ENCODE results near the gene NRCAM.
A peak's percentile ranks its signal among the peaks of the same experiment; 100 is the strongest.

Gene NRCAM

GRCh38 chr7:108423089-108423989, 32.9 kb downstream of the NRCAM start:
- DNase-seq = no peak

- no peak for DNase-seq
Measured at GRCh38 chr7:108421720-108422331, 34.4 kb downstream of the NRCAM start.

- DNase-seq = no peak
Measured at GRCh38 chr7:108419961-108420908, 36.0 kb downstream of the NRCAM start.

GRCh38 chr7:108418946-108419345, 37.3 kb downstream of the NRCAM start:
- no peak for DNase-seq

GRCh38 chr7:108417926-108418325, 38.3 kb downstream of the NRCAM start:
- no peak for DNase-seq

GRCh38 chr7:108417144-108417543, 39.1 kb downstream of the NRCAM start:
- no peak for DNase-seq

GRCh38 chr7:108415821-108416536, 40.3 kb downstream of the NRCAM start:
- peak; percentile 9 for DNase-seq

- DNase-seq = no peak
Measured at GRCh38 chr7:108415084-108415483, 41.2 kb downstream of the NRCAM start.

DNA sequence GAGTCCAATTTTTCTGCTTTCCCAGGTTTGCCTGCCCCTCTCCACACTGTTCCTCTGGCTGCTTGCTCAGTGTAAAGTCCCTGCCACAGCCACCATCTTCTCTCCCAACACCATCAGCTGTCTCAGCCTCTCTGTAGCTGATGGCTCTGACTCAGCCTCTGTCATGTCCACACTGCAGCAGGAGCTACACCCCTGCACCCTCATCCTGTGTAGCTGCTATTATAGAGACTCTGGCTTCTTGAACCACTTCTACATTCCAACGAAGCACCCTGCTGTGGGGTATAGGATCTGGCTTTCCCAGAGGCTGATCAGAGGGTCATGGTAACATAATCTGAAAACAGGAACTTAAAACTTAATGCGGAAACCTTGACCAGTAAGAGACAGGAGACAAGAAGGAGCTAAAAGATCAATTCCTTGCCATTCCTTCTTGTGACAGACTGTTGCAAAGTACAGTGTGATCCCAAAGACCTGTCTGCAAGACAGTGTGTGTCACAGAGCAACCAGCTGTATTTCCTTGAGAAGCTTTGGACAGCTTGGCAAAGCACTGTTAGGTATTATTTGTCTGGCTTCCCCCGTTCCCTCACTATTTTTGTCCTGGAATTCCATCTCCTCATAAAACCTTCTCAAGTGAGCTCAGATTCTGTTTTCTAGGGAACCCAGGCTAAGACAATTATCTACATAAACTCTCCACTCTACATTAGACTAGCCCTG, 42.3 kb downstream of the NRCAM start:
- DNase-seq = no peak

DNA sequence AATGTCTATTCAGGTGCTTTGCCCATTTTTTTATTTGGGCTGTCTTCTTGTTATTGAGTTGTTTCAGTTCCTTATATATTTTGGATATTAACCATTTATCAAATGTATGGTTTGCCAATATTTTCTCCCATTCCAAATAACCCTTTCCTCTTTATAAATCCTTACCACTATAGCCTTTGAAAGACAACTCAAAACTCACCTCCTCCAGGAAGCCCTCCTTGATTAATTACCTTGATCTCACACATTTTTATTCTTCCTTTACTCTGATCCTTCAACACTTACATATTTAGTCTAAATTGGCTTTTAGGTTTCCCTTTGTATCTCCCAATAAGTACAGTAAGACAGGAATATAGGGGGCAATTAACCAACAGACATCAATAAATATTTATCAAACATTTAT, 42.9 kb downstream of the NRCAM start:
- no peak for DNase-seq

- DNase-seq = no peak
Measured at GRCh38 chr7:108409146-108409545, 47.1 kb downstream of the NRCAM start.

DNA sequence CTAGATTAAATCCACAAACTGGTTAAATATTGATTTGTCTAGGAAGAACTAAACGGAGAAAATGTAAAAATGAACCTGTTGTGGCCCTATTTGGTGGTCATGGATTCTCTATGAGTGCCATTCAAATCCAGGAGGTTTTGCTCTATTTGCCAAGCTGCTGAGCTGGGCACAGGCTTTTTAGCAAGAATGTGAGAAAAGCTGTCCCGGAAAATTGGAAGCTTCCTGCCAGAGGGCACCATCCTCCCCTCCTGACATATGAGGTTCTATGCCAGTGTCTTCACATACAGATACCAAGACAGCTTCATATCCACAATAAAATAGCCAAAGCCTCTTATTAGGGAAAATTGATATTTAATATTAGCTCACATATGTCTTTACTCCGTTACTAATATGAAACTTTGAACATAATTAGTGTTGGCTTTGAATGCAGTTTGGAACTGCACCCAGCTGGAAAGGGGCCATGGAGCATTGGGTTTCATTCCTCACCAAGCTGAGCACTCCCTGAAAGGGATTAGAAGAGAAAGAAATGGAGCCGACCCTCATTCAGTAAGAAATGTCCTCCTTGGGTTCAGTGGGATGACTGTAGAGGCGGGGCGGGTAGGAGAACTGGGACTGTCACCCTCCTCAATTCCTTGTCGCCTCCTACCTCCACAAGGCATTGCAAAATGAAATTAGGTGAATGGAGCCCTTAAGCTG, 47.8 kb downstream of the NRCAM start:
- no peak for DNase-seq

GRCh38 chr7:108407676-108408075, 48.6 kb downstream of the NRCAM start:
- no peak for DNase-seq

- DNase-seq = no peak
Measured at GRCh38 chr7:108406222-108406890, 49.9 kb downstream of the NRCAM start.

DNA sequence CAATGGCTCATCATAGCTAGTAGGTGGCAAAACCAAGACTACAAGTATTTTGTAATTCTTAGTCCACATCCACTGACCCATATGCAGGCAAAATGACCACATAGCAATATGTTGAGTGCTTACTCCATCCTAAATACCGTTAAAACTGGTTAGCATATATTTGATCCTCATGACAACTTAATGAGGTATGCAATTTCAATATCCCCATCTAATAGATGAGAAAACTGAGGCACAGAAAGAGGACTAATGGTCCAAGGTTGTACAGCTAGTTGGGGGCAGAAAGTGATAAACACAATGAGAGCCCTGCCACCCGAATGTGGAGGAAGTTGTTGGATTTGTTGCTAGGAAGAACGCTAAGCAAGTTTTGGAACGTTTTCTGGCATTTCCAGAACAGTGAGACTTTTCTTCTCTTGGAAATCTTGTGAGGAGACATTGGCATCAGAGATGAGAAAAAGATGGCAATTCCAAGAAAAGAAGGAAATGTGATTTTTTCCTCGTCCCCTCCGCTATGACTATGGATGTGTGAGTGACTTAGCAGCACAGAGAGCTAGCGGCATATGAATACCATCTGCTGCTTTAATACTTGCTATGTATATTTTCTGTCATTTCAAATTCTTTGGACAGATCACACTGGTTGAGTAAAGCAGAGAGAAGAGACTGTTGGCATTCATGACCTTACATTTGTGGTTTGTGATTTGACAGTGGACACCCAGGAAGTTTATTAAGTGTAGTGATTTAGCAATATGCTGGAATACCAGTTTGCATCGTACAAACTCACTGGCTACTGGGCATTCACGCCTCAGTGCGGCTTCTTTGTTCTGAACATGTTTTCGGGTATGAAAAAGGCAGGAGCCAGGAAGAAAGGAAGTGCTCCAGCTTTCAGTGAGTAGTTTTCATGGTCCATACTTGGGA, 51.5 kb downstream of the NRCAM start:
- DNase-seq = no peak

DNA sequence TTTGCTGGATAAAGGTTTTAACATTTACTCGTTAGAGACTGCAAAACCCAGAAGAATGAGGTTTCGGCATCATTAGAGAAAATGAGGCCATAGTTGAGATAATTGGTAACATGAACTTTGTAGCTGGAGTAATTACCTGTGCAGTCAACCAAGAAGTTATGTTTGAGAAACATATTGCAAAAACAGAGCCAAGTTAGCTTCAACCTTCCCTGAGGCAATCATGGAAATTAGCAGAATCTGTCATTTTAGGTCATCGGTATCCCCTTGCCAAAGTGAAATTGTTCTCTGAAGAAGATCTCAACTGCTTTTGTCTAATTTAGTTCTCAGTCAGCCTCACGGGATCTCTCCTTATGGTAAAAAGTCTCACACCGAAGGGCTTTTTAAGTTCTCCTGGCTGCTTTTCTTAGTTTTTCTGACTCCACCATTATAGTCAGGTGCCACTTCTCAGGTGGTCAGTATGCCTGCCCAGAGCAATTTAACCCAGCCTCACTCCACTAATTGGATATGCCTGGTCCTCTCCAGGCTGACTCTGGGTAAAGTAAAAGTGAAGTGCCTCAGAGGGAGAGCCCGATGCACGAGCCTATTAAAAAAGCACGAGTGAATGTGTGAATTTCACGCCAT, 52.5 kb downstream of the NRCAM start:
- DNase-seq = no peak

- no peak for DNase-seq
Measured at GRCh38 chr7:108402865-108403264, 53.4 kb downstream of the NRCAM start.

- no peak for DNase-seq
Measured at GRCh38 chr7:108396080-108396479, 60.2 kb downstream of the NRCAM start.

GRCh38 chr7:108395426-108395825, 60.8 kb downstream of the NRCAM start:
- no peak for DNase-seq
